Activated CD8-positive, alpha-beta T cell treated with anti-CD3 and anti-CD28 coated beads for 36 hours (primary cell): ENCODE measurements around the gene TCL1A. TPM values are rescaled to one million over a fixed set of nuclear protein-coding genes. Genes with fewer than 3 reads are reported as not detected.

Experiments
- ATAC-seq: fragments of 200-7000 bp; cut with Tn5 transposase; one replicate; pipeline ENCODE4 v1.10.0; 2021; ENCODE audit warnings: mild to moderate bottlenecking, moderate library complexity
- CTCF ChIA-PET: fragments of 350-600 bp; sonication (Branson Sonifier 250); formaldehyde crosslinking; loops from one replicate; lab custom pipeline; 2021; ENCODE audit warnings: antibody characterized with exemption; lab: Charles Lee
- POLR2A ChIA-PET: fragments of 350-600 bp; sonication (Branson Sonifier 250); formaldehyde crosslinking; loops from one replicate; lab custom pipeline; 2021; ENCODE audit warnings: antibody characterized with exemption; lab: Charles Lee
- DNase-seq: peaks from one replicate; pipeline ENCODE4 v3.0.0-alpha.2; 2020
- H3K27ac Mint-ChIP-seq: one replicate; pipeline ENCODE4 v1.8.0; 2021; ENCODE audit warnings: mild to moderate bottlenecking, mixed read lengths
- H3K27me3 Mint-ChIP-seq: one replicate; pipeline ENCODE4 v1.8.0; 2021; ENCODE audit warnings: mixed read lengths
- H3K36me3 Mint-ChIP-seq: one replicate; pipeline ENCODE4 v1.8.0; 2021; ENCODE audit warnings: low read depth, mixed read lengths
- H3K4me1 Mint-ChIP-seq: one replicate; pipeline ENCODE4 v1.8.0; 2021; ENCODE audit warnings: low read depth, mixed read lengths
- H3K4me3 Mint-ChIP-seq: one replicate; pipeline ENCODE4 v1.8.0; 2021; ENCODE audit warnings: mild to moderate bottlenecking, moderate library complexity, mixed read lengths
- H3K9me3 Mint-ChIP-seq: one replicate; pipeline ENCODE4 v1.8.0; 2021; ENCODE audit warnings: mixed read lengths
- CTCF ChIP-seq: fragments of 200-600 bp; IDR thresholded peaks from one replicate; pipeline ENCODE4 v1.8.0; 2022; ENCODE audit warnings: antibody characterized with exemption, mild to moderate bottlenecking
- intact Hi-C: fragments of 100-400 bp; cut with micrococcal nuclease; formaldehyde crosslinking; loops from one replicate; pipeline ENCODE4 v1.10.0; 2022
- total RNA-seq, 2 experiments: library from RNA; stranded (reverse); gene quantifications; one replicate each; pipeline ENCODE4 v1.2.3, GENCODE V29; 2021

TCL1A gene
- total RNA-seq, 2 experiments from 2014 or later = 0.65 to 1.1 TPM

- H3K4me3 Mint-ChIP-seq = no peak overlapping the region
- H3K9me3 Mint-ChIP-seq = no peaks in the 10 kb centered on the region
- ChIA-PET CTCF (no interaction called here), POLR2A (no interaction called here)
- intact Hi-C loops = no loop called here
- no peak for DNase-seq
- no peaks in the 10 kb centered on the region for H3K36me3 Mint-ChIP-seq
- peaks cover 26% of the 10 kb centered on the region for H3K27me3 Mint-ChIP-seq
- H3K27ac Mint-ChIP-seq = no peak overlapping the region
- ATAC-seq = no peak
- peaks cover 6% of the 10 kb centered on the region for H3K4me1 Mint-ChIP-seq
- TF ChIP-seq CTCF = no peak
Measured at GRCh38 chr14:95701846-95702221, 12.1 kb downstream of the TCL1A start.

DNA sequence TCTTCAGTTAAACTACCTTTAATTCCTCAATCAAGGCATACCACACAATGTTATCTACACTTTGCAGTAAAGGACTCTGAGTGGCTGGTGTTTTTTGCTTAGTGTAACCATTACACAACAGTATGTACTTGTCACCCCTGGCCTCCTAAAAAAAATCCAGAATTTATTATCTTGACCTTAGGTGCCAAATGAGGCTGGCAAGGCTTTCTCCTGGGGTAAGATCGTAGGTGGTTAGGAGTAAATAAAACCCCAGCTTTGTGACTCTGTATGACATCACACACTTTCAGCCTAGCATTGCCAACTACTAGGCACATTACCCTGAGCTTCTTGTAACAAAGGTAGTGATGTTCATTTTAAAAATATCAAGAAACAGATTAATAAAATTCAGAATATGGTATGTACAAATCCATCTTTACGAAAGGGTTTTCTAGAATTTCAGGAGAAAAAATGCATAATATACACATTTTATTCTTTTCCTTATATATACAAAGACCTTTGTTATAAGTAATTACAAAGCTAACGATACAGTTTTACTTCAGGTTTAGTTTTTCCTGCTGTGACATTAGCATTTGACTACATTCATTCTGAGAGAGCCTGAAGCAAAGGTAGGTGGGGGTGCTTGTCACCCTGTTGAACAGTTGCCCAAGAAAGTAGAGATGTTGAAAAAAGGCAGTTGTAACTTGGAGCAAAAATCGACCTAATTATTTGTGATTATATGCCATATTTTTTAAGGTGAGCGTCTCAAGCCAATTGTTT, 13.5 kb downstream of the TCL1A start:
- intact Hi-C loops = no loop called here
- Mint-ChIP-seq H3K4me3 (no peak overlapping the region), H3K4me1 (peaks cover 6% of the 10 kb centered on the region), H3K36me3 (no peaks in the 10 kb centered on the region), H3K27me3 (peaks cover 30% of the 10 kb centered on the region), H3K9me3 (no peaks in the 10 kb centered on the region), H3K27ac (no peak overlapping the region)
- ATAC-seq (no peak), DNase-seq (no peak)
- CTCF ChIA-PET = no interaction called here
- no peak for TF ChIP-seq CTCF
- POLR2A ChIA-PET = no interaction called here

DNA sequence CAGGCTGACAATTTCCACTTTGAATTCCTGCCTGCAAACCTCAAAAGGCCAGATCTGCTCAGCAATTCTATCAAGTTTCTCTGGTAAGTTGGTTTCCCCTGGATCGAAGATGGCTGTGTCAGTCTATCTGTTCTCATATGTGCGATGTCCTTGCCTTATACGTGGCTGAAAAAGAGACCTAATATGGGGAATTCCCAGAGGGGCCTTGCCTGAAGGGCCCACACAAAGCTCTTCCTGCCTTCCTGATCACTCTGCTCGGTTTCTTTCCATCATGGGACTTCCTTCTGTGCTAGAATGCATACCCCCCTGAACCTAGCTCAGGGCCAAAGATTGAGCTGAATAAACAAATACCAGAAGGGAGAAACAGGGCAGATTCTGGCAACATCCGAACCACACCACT, 14.5 kb downstream of the TCL1A start:
- intact Hi-C loops = no loop called here
- H3K36me3 Mint-ChIP-seq = no peaks in the 10 kb centered on the region
- no peak for TF ChIP-seq CTCF
- POLR2A ChIA-PET = no interaction called here
- no peak overlapping the region for H3K4me3 Mint-ChIP-seq
- ATAC-seq (no peak), DNase-seq (no peak)
- H3K9me3 Mint-ChIP-seq = no peaks in the 10 kb centered on the region
- H3K27ac Mint-ChIP-seq = no peak overlapping the region
- peaks cover 28% of the 10 kb centered on the region for H3K27me3 Mint-ChIP-seq
- H3K4me1 Mint-ChIP-seq = peaks cover 6% of the 10 kb centered on the region
- CTCF ChIA-PET = no interaction called here

- H3K27ac Mint-ChIP-seq = no peak overlapping the region
- DNase-seq = no peak
- H3K9me3 Mint-ChIP-seq = no peaks in the 10 kb centered on the region
- TF ChIP-seq CTCF = no peak
- peaks cover 6% of the 10 kb centered on the region for H3K4me1 Mint-ChIP-seq
- H3K4me3 Mint-ChIP-seq = no peak overlapping the region
- CTCF ChIA-PET = no interaction called here
- intact Hi-C loops = no loop called here
- ATAC-seq = no peak
- H3K36me3 Mint-ChIP-seq = no peaks in the 10 kb centered on the region
- H3K27me3 Mint-ChIP-seq = peaks cover 22% of the 10 kb centered on the region
- POLR2A ChIA-PET = no interaction called here
Measured at GRCh38 chr14:95698287-95698686, 15.6 kb downstream of the TCL1A start.

DNA sequence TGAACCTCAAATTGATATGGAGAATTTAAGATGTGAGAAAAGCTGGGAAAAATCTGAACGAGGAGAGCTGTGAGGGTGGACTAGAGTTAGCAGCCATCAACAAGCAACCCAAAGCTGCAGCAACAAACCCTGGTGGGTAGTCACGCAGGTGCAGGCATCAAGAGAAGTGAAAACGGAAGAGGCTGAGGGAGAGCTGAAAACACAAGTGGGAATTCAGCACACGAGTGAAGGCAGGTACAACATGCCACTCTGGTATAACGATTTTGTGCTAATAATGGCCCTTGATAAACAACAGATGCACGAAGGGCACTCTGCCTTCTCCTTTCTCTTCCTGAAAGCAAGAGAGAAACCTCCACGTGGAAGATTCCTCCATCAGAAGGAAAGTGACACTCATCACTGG, 16.2 kb downstream of the TCL1A start:
- CTCF ChIA-PET = no interaction called here
- Mint-ChIP-seq H3K9me3 (no peaks in the 10 kb centered on the region), H3K4me1 (peaks cover 6% of the 10 kb centered on the region)

More for the DNA sequence above, 16.2 kb downstream of the TCL1A start:
- POLR2A ChIA-PET = no interaction called here
- TF ChIP-seq CTCF = no peak
- intact Hi-C loops = no loop called here
- no peak for ATAC-seq
- Mint-ChIP-seq H3K4me3 (no peak overlapping the region), H3K36me3 (no peaks in the 10 kb centered on the region), H3K27me3 (peaks cover 23% of the 10 kb centered on the region), H3K27ac (no peak overlapping the region)
- no peak for DNase-seq
